ENCODE results near the gene FAS. TPM values are rescaled to one million over a fixed set of nuclear protein-coding genes. Genes with fewer than 3 reads are reported as not detected.

The FAS gene
- polyA plus RNA-seq, 3 donors, result 27.3 to 28.9 (median 27.9) TPM

GRCh38 chr10:89062861-89063260 lies 72.3 kb downstream of the FAS start:
- Mint-ChIP-seq H3K27me3 (ENCODE audit: low read depth in 3 of 3) (no peaks in the 10 kb centered on the region), H3K4me3 (no peak overlapping the region), H3K27ac (peak overlapping the region in 1 of 7 donors; percentile 9), H3K4me1 (no peaks in the 10 kb centered on the region), H3K36me3 (no peaks in the 10 kb centered on the region), H3K9me3 (no peaks in the 10 kb centered on the region)
- no peak overlapping the region for H3K4me2 ChIP-seq (replicated peaks; ENCODE audit: extremely low read depth, low read length, poor library complexity, severe bottlenecking)
- H4K20me1 ChIP-seq (ENCODE audit: insufficient read depth, low read length), result no peaks in the 10 kb centered on the region
- no peaks in the 10 kb centered on the region for H3K27me3 ChIP-seq (ENCODE audit: control insufficient read depth in 2 of 2, insufficient read depth in 2 of 2, low read length in 2 of 2)
- no peak for DNase-seq
- no peaks in the 10 kb centered on the region for H3K9me3 ChIP-seq (replicated peaks in 1 of 2; ENCODE audit: control insufficient read depth in 1 of 2, insufficient read depth in 1 of 2, low read length in 2 of 2)
- no peaks in the 10 kb centered on the region for H3K36me3 ChIP-seq (replicated peaks in 1 of 2; ENCODE audit: control insufficient read depth in 1 of 2, insufficient read depth in 2 of 2, low read length in 2 of 2)
- intact Hi-C loops (cut with micrococcal nuclease), result no loop called here
- H3K9ac ChIP-seq (ENCODE audit: insufficient read depth, low read length, poor library complexity, severe bottlenecking), result no peak overlapping the region
- no peak overlapping the region for H3K4me3 ChIP-seq (replicated peaks in 1 of 3; ENCODE audit: low read depth in 2 of 3, low read length in 3 of 3)
- no peak overlapping the region for H3K27ac ChIP-seq (ENCODE audit: low read depth in 1 of 2, low read length in 2 of 2)
- no peak for TF ChIP-seq CTCF (IDR thresholded peaks at IDR 0.05)
- WGBS (ENCODE audit: insufficient coverage), result no CpG with 5 or more reads among the region's 1 CpG
- no peaks in the 10 kb centered on the region for H3K79me2 ChIP-seq (ENCODE audit: insufficient read depth, low read length)
- no peak overlapping the region for H2AFZ ChIP-seq (ENCODE audit: insufficient read depth, low read depth, low read length, poor library complexity, severe bottlenecking)
- no peaks in the 10 kb centered on the region for H3K4me1 ChIP-seq (ENCODE audit: control insufficient read depth in 1 of 2, insufficient read depth in 2 of 2, low read length in 2 of 2)

- H3K4me2 ChIP-seq (replicated peaks; ENCODE audit: extremely low read depth, low read length, poor library complexity, severe bottlenecking), result no peak overlapping the region
- WGBS (ENCODE audit: insufficient coverage), result no CpG with 5 or more reads among the region's 2 CpGs
- no peak overlapping the region for H3K27ac ChIP-seq (ENCODE audit: low read depth in 1 of 2, low read length in 2 of 2)
- no peaks in the 10 kb centered on the region for H3K79me2 ChIP-seq (ENCODE audit: insufficient read depth, low read length)
- H3K9ac ChIP-seq (ENCODE audit: insufficient read depth, low read length, poor library complexity, severe bottlenecking), result no peak overlapping the region
- Mint-ChIP-seq H3K4me3 (no peak overlapping the region), H3K27me3 (ENCODE audit: low read depth in 3 of 3) (no peaks in the 10 kb centered on the region), H3K9me3 (no peaks in the 10 kb centered on the region), H3K27ac (no peak overlapping the region), H3K4me1 (no peaks in the 10 kb centered on the region), H3K36me3 (no peaks in the 10 kb centered on the region)
- no peaks in the 10 kb centered on the region for H3K27me3 ChIP-seq (ENCODE audit: control insufficient read depth in 2 of 2, insufficient read depth in 2 of 2, low read length in 2 of 2)
- DNase-seq, result no peak
- no peaks in the 10 kb centered on the region for H3K4me1 ChIP-seq (ENCODE audit: control insufficient read depth in 1 of 2, insufficient read depth in 2 of 2, low read length in 2 of 2)
- intact Hi-C loops (cut with micrococcal nuclease), result no loop called here
- H2AFZ ChIP-seq (ENCODE audit: insufficient read depth, low read depth, low read length, poor library complexity, severe bottlenecking), result no peak overlapping the region
- H3K9me3 ChIP-seq (replicated peaks in 1 of 2; ENCODE audit: control insufficient read depth in 1 of 2, insufficient read depth in 1 of 2, low read length in 2 of 2), result no peaks in the 10 kb centered on the region
- H4K20me1 ChIP-seq (ENCODE audit: insufficient read depth, low read length), result no peaks in the 10 kb centered on the region
- no peak for TF ChIP-seq CTCF (IDR thresholded peaks at IDR 0.05)
- H3K36me3 ChIP-seq (replicated peaks in 1 of 2; ENCODE audit: control insufficient read depth in 1 of 2, insufficient read depth in 2 of 2, low read length in 2 of 2), result no peaks in the 10 kb centered on the region
- H3K4me3 ChIP-seq (replicated peaks in 1 of 3; ENCODE audit: low read depth in 2 of 3, low read length in 3 of 3), result no peak overlapping the region
Observed at GRCh38 chr10:89063465-89063864, 72.9 kb downstream of the FAS start.
